Retina (tissue), 1 donor: ENCODE data around the gene KCNQ4.

Source experiments
- DNase-seq: peaks from one replicate; pipeline ENCODE4 v3.0.0-alpha.2; 2016

Gene KCNQ4

GRCh38 chr1:40822890-40823289 is 39.3 kb downstream of the KCNQ4 start:
- no peak for DNase-seq

DNA sequence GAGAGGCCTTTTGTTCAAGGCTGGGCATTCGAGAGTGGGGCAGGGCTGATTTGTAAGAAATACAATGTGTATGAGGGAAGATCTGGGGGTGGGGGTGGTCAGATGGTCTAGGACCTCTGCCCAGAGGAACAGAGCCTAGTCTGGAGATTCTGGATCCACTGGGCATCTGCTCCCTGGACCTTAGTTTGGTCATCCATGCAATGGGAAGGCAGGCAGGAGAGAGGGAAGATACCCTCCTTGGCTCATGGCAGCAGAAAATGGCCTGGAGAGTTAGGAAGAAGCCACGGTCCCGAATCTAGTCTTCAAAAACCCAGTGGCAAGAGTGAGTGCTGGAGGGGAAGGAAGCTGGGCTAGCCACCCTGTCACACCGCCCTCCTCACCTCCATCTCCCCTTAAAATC is 39.8 kb downstream of the KCNQ4 start:
- DNase-seq = no peak

DNA sequence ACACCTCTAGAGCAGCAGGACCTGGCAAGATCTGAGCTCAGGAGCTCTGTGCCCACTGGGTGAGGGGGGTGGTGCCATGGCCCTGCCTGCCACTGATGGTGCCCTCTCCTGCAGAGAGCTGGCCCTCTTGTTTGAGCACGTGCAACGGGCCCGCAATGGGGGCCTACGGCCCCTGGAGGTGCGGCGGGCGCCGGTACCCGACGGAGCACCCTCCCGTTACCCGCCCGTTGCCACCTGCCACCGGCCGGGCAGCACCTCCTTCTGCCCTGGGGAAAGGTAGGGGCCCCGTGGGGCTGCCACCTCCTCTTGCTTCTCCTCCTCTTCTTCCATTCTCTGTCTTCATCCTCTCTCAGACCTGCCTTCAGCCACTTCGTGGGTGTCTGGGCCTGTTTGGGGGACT is 40.4 kb downstream of the KCNQ4 start:
- no peak for DNase-seq

- DNase-seq = no peak
Measured at GRCh38 chr1:40824591-40825434, 41.2 kb downstream of the KCNQ4 start.

DNA sequence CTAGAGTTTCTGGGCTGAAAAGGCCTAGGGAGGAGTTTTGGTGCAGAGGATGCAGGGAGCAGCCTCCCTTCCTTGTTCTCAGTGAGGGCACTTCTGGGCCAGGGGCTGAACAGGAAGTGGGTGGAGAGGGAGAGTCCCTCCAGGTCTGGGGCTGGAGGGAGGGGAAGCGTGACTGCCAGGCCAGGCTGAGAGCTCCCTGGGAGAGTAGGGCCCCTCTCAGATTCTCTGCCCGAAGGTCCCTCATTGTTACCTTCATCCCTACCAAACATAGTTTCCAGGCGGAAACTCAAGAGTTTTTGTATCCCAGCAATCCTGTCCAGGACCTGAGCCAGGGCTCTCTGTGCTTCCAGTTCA is 41.8 kb downstream of the KCNQ4 start:
- DNase-seq = no peak

GRCh38 chr1:40825996-40826395 is 42.4 kb downstream of the KCNQ4 start:
- DNase-seq = no peak

DNA sequence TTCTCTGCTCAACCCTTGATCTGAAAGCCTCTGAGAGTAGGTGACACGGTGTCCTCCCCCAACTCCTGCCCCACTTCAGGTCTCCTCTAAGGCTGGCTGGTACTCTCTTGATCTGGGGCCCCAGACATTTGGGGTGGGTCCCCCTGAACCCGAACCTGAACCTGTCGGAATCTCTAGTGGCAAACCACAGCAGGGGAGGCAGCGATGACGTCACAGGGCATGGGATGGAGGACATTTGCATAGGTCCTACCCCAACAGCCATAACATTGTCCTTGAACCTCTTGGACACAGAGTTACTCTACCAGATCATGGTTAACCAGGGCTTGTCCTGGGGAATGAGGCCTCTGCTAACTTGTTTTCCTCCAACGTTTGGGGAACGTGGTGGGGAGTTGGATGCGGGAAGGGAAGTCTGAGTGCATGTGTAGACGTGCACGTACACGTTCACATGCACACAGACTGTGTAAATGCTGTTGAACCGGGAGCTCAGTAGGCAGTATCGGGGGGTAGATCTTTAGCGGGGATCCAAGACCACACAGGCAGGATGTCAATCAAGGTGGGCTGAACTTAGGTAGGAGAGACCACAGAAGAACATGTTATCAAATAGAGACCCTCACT is 46.2 kb downstream of the KCNQ4 start:
- DNase-seq = no peak

- DNase-seq = no peak
Measured at GRCh38 chr1:40830419-40830943, 46.9 kb downstream of the KCNQ4 start.

DNA sequence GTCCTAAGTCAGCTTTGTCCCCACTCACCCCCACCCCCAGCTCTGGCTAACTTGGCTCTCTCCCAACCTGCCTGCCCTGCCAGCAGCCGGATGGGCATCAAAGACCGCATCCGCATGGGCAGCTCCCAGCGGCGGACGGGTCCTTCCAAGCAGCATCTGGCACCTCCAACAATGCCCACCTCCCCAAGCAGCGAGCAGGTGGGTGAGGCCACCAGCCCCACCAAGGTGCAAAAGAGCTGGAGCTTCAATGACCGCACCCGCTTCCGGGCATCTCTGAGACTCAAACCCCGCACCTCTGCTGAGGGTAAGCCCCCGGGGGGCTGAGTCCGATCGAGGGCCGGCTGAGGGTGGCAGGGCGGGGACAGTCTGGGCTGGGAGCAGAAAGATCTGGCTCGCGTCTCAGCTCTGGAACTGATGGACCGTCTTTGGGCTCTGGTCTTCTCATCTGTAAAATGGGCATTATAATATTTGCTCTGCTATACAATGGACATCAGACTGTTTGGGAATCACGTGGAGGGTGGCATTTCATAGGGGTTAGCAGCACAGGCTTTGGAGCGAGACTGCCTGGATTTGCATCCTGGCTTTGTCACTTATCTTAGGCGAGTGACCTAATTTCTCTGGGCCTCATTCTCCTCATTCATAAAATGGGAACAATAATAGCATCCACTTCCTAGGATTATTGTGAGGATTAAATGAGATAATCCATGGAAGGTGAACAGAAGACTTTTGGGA is 47.6 kb downstream of the KCNQ4 start:
- DNase-seq = no peak

- DNase-seq = no peak
Measured at GRCh38 chr1:40833979-40834378, 50.4 kb downstream of the KCNQ4 start.

DNA sequence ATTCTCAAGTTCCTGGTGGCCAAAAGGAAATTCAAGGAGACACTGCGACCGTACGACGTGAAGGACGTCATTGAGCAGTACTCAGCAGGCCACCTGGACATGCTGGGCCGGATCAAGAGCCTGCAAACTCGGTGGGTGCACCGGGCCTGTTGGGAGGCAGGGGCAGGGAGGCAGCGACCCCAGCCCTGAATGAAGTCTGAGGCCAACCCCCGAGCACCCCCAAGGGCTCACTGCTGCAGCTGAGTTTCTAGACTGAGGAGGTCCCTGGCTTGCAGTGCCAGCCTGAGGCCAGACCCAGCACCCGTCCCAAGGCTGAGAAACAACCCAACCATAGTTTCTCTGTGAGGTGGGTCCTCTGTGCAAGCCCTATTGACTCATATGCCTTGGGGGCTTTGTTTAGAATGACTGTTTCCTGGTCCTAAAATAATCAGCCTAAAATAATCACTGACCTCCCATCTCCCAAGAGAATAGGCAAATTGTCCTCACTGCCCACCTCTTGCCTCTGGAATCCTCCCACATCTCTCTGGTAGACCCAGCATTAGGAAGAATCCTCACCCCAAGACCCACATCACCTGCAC is 51.5 kb downstream of the KCNQ4 start:
- DNase-seq = no peak

DNA sequence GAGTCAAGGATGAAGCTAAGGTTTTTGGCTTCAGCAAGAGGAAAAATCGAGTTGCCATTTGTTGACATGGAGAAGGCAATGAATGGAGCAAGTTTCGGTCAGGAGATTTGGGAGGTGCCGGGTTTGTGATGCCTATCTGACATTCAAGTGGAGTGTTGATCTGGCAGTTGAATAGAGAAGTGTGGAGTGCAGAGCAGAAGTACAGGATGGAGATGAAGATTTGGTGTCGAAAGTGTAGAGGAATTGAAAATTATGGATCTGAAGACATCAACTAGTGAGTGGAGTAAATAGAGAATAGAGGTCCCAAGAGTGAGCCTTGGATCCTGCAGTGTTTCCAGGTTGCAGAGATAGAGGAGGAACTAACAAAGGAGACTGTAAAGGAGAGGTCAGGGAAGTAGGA is 52.7 kb downstream of the KCNQ4 start:
- no peak for DNase-seq

- no peak for DNase-seq
Measured at GRCh38 chr1:40837601-40838000, 54.0 kb downstream of the KCNQ4 start.

DNA sequence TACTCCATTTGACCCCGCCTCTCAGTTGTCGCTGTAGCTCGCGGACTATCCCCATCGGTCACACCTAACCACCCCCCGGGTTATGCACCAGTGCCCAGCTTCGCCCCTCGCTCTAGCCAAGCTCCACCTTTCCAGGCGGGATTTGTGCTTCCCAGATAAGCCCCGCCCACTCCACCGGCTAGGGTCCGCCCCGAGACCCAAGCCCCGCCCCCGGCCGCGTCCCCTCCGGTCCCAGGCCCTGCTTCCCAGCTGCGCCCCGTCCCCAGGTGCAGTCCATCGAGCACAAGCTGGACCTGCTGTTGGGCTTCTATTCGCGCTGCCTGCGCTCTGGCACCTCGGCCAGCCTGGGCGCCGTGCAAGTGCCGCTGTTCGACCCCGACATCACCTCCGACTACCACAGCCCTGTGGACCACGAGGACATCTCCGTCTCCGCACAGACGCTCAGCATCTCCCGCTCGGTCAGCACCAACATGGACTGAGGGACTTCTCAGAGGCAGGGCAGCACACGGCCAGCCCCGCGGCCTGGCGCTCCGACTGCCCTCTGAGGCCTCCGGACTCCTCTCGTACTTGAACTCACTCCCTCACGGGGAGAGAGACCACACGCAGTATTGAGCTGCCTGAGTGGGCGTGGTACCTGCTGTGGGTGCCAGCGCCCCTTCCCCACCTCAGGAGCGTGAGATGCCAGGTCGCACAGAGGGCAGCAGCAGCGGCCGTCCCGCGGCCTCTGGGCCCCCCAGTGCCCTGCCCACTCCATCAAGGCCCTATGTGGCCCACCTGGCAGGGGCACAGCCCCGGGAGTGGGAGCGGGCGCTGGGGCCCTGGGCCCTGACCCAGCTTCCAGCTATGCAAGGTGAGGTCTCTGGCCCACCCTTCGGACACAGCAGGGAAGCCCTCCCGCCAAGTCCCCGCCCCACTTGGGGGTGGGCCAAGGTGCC is 54.7 kb downstream of the KCNQ4 start:
- DNase-seq = no peak

- DNase-seq = no peak
Measured at GRCh38 chr1:40838980-40839942, 55.7 kb downstream of the KCNQ4 start.

GRCh38 chr1:40839943-40840335 is 56.4 kb downstream of the KCNQ4 start:
- DNase-seq = no peak

- DNase-seq = no peak
Measured at GRCh38 chr1:40840526-40841323, 57.1 kb downstream of the KCNQ4 start.

DNA sequence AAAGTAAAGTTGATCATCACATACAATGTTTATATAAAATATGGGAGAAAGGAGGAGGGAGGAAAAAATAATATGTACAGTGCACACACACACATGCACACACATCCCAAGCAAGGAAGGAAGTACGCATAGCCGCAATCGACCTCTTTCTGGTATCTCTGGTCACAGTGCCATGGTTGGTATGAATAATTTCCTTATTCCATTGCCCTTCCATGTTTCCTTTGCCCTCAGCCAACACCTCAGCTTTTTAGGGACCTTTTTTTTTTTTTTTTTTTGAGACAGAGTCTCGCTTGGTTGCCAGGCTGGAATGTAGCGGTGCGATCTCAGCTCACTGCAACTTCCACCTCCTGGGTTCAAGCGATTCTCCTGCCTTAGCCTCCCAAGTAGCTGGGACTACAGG is 58.0 kb downstream of the KCNQ4 start:
- no peak for DNase-seq

DNA sequence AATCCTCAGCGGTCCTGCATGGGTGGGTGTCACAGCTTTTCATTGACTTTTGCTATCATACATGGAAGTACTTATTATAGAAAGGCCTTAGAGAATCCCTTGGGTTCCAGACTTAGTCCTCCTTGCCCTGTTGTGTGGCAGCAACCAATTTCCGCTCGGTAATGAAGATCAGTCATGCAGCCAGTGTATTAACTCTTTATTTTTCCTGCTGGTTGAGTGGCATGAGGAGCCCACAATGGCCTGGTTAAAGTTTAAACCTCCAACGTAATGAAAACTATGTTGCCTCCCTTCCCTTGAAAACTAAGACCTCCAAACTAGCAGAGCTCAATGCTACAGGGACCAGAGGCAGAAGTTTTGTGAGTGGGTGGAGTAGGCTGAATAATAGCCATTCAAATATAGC is 58.6 kb downstream of the KCNQ4 start:
- DNase-seq = no peak

DNA sequence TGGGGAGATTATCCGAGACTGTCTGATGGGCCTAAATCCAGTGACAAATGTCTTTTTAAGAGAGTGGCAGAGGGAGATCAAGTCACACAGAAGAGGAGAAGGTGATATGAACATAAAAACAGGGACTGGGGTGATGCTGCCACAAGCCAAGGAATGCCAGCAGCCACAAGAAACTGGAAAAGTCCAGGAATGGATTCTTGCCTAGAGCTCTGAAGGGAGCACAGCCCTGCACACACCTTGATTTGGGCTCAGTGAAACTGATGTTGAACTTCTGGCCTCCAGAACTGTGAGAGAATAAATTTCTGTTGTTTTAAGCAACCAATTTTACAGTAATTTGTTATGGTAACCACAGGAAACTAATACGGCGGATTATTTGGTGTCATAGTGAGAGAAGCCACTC is 59.1 kb downstream of the KCNQ4 start:
- DNase-seq = no peak
